Measurements from ENCODE around the gene ADD3.

Gene ADD3

GRCh38 chr10:110074298-110074697, 66.5 kb downstream of the ADD3 start:
- DNase-seq = peak; percentile 51 to 54

DNA sequence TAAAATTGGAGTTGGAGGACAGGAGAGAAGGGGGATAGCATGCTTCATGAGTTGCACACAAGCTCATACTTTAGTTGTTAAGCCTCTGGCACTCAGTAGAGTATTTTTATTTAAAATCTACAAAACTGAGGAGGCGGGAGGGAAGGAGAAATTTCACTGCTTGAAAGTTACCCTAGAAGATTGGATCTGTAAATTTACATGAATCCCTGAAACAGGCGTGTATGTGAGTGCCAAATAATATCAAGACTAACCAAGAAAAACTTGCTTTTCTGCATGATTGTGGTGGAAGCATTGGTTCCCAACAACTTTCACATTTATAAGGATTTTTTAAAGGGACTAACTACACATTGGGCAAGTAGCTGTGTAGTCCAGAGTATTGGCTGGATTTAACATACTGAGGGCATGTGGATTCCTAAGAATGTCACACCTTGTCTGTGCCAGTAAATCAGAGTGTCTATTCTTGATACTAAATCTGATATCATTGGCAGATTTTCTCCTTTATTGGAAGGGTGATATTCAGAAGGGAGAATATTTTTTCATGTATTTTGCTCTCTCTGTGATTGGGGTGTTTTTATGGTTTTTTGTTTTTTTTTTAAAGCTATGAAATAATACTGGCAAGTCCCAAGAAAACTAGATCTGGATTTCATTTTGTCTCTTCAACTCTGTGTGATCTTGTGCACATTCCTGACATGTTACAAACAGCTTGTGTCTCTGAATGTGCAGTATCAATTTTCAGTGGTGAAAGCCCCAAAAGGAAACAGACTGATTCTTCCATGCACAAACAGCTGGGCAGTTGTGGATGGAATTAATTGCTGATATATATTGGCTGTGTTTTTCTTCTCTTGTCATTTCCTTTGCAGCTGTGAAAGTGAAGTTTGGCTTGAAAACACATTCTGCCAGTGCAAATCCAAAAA, 67.2 kb downstream of the ADD3 start:
- no peak for DNase-seq

DNA sequence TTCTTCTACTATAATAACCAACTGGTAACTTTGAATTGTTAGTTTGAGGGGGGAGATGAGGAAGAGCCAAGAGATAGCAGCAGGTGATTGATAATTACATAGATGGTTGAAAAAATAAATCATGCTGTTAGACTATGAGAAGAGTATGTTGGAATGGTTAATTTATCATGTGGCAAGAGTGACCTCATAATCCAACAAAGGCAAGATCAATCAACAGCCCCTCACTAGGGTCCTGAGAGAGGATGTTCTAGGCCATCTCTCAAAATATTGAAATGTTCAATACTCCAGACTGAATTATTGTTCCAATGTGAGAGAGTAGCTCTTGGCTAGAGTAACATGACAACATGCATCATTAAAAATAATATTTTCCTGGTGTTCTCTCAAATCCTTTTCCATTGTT, 67.9 kb downstream of the ADD3 start:
- no peak for DNase-seq

- DNase-seq = peak; percentile 96 to 97
Observed at GRCh38 chr10:110076559-110077318, 69.0 kb downstream of the ADD3 start.

DNA sequence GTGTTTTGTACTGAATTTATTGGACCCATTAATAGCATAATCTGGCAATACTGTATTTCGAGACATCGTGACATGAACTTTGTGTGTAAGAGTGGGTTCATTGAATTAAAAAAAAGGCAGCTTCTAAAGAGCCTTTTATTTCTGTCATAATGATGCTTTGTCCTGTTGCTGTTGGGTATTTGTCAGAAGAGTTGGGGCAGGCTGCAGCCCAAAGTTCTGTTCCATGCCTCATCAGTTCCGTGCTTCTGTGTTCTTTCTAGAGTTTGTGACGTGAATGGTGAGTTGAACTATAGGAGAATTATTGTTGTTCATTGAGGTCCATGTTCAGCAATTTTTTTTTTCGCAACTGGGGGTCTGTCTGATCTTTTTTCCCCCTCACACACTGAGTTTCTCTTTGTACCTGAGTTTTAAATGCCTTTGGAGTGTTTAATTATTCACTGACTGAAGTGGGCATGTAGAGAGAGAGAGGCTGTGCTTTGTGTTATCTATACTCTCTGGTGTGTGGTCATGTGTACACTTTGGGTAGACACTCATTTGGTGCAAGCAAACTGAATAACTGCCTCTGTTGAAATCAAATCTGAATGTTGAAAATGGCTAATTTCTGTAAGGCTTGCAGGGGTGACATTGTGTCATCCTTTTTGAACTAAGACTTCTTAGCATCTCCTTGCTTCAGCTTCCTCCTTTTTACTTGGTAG, 69.8 kb downstream of the ADD3 start:
- peak; percentile 74 to 82 for DNase-seq

DNA sequence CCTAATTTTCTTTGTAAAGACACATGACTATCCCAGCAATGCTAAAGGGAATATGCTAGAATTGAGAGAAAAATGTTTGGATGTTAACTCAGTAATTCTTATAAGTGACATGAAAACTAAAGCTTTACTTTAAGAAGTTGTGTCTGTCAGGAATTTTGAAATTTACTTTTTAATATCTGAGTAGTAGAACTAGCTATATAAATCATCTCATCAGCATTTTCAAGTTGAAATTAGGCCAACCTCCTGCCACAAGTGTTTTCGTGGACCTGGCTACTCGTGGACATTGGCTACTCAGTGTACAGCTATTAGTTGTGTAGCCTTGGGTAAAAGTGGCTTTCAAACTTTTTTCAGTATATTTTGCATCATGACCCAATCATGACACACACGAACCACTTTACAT, 70.5 kb downstream of the ADD3 start:
- DNase-seq = no peak

GRCh38 chr10:110081911-110082310, 74.1 kb downstream of the ADD3 start:
- peak; percentile 45 to 53 for DNase-seq

GRCh38 chr10:110083884-110084283, 76.1 kb downstream of the ADD3 start:
- no peak for DNase-seq

GRCh38 chr10:110087682-110088081, 79.9 kb downstream of the ADD3 start:
- no peak for DNase-seq

DNA sequence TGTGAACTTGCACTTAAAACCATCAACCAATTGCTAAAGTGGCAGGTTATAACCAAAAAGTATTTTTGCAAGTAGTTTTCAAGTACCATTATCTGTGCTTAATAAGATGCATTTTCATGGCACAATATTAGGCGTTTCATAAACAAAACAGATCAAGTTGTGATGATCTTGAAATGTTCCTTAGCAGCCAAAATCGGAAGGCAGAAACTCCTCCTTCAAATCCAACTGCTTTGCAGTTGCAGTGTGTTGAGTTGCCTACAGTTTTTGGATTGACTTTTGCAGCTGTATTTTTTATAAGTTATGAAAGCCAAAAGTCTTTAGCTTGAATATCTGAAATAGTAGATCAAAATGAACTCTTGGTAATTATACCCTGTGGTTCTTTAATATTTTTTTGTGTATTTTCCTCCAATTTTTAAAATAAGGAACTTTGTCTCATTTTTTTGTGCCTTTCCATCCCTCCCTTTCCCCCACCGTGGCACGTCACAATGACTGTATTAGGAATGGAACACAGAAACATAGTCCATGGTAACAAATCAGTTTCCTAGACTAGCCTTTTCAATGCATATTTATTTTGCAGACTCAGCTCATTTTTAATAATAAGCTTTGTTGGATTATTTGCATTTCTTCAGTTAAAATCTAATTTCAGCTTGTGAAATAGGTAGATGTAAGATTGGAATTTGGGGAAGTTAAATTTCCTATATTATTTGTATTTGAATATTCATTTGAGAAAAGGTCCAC, 80.8 kb downstream of the ADD3 start:
- DNase-seq = no peak

GRCh38 chr10:110091830-110092229, 84.0 kb downstream of the ADD3 start:
- no peak for DNase-seq

- no peak for DNase-seq
Observed at GRCh38 chr10:110093722-110094121, 85.9 kb downstream of the ADD3 start.

DNA sequence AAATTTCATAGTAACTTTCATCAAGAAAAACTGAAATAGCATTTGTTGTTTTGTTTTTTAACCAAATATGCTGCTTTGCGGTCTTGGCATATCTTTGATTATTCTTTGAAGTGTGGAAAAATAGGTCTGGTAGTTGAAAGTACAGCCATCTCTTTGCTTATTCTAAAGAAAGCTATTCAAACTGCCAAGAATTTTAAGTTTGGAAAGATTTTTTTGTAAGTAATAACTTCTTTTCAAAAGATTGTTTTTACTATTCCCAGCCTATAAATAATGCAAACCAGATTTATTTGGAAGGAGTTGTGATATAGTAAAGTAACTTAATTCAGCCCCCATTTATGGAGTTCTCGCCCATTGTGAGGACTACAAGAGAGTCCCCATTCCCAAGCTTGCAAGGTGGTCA, 87.0 kb downstream of the ADD3 start:
- DNase-seq = no peak

- DNase-seq = peak; percentile 36 to 41
Observed at GRCh38 chr10:110101464-110102144, 93.8 kb downstream of the ADD3 start.

DNA sequence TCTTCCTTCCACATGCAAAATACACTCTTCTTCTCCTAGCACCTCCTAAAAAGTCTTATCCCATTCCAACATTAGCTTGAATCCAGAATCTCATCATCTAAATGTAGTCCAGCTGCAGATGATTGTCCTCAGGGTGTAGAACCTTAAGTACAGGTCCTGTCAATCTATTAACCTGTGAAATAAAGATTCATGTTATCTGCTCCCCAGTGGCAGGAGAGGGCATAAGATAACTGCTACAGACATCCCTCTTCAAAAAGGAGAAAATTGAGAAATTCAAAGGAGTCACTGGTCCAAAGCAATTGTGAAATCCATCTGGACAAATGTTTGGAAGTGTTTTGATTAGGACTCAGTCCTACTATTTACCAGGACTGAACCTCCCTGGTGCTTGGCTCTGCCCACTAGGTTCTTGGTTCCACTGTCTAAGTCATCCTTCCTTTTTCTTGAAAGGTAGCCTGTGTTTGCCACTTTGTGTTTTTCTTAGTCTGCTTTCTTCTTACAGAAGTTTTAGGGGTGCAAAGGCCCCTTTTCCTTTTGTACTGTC, 96.2 kb downstream of the ADD3 start:
- DNase-seq = no peak

DNA sequence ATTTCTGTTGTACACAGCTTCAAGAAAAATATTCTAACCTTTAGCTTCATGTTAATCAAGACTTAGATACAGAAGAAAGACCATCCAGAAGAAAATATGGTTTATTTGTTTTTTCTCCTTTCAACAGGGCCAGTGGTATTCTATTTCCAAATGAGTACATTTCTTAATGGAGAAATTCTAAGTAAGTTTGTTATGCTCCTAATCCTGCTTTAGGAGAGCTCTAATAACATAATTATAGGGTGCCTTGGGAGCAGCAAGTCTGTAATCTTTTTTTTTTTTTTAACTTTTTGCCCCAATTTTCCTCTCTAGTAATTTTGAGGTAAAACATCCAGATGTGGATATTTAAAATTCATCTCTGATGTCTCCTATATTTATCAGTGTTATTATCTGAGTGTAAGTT, 98.1 kb downstream of the ADD3 start:
- DNase-seq = no peak

GRCh38 chr10:110107430-110107829, 99.6 kb downstream of the ADD3 start:
- no peak for DNase-seq

DNA sequence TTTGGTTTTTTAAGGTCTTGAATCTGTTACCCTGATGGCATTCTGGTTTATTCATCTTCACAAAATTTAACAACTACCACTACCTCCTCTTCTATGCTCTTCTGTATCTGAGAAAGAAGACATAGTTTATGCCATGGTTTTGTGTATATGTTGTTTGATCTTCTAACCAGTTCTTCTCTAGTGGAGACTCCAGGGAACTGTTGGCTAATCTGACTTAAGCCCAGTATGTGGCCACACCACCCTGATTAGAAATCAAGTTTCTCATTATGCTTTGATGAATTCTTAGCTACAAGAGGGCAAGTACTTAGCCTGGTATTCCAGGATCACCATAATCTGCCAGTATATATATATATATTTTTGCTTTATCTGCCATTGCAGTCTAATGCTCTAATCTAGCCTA, 100.1 kb downstream of the ADD3 start:
- DNase-seq = no peak

DNA sequence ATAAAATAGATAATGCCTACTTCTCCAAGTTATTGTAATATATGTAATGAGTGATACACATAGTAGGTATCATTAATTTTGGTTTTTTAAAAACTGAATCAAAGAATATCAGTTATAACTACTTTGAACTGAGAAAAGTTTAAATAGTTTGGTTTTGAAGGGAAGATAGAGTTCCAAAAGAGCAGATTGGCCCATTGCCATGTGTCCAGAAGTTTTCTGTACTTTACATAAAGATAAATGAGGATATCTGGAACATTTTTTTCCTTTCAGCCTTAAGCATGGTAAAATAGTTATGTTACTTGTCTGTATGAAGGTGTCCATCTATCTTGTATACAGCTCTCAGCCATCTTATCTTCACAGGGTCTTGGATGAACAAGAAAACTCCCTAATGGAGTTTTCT, 101.7 kb downstream of the ADD3 start:
- no peak for DNase-seq

DNA sequence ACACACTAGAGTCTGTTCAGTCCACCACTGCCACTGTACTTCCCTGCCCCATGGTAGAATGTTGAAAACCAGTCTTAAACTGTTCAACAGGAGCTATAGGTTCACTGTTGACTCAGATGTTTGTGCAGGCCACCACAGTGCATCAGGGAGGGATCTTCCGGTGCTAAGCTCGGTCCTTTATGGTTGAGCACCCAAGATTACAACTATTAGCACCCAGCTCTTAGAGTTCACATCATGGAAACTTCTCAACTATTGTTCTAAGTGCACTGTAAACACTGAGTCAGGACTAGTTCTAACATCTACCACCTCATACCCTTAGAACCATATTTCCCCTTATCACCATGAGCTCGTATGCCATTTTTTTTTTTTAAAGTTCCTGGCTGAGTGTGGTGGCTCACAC, 102.6 kb downstream of the ADD3 start:
- no peak for DNase-seq

DNA sequence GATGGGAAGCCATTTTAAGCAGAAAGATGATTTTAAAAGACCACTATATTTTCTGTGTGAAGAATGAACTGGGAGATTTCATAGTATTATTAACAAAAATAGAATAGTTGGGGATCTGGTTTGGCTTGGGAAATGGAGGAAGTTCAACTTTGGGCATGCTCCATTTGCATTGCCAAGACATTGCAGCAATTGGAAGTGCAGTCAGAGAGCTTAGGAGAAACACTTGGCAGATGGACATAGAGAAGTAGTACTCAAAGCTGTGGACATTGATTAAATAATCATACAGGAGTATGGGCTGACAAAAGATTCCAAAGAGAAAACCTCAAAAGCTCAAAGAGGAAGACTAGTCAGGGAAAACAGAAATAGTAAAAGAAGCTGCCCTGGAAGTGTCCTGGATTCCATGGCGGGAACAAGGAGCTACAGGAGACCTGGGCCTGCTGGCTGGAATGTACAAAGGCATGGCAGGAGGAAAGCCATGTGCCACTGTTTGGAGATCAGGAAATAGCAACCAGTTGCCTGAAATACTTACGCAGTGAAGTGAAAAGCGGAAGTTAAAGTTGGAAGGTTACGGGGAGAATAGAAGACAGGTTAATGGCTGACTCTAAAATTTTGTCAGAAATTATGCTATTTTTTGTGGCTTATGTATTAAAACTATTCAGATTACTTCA, 106.0 kb downstream of the ADD3 start:
- no peak for DNase-seq

Data from inflammatory macrophage treated with lipopolysaccharide for 1 hour (primary cell).